AG09319 (cell line): ENCODE results near the gene ABCC8.

ENCODE experiments used
- DNase-seq: peaks from one replicate; pipeline ENCODE4 v3.0.0-alpha.2; 2010; ENCODE audit warnings: low read depth; ENCODE audit errors: extremely low read depth
- CTCF ChIP-seq: IDR thresholded peaks from 2 replicates; pipeline ENCODE4 v1.5.1; 2011; ENCODE audit warnings: low read depth, mild to moderate bottlenecking, inconsistent platforms, low read length, moderate library complexity

Gene ABCC8

GRCh38 chr11:17511571-17511970 lies 34.9 kb upstream of the ABCC8 start:
- no peak for DNase-seq
- no peak for TF ChIP-seq CTCF

GRCh38 chr11:17510507-17511206 lies 34.0 kb upstream of the ABCC8 start:
- DNase-seq = no peak
- no peak for TF ChIP-seq CTCF

GRCh38 chr11:17508791-17509190 lies 32.1 kb upstream of the ABCC8 start:
- no peak for DNase-seq
- no peak for TF ChIP-seq CTCF

GRCh38 chr11:17508306-17508705 lies 31.7 kb upstream of the ABCC8 start:
- no peak for TF ChIP-seq CTCF

GRCh38 chr11:17507773-17508172 lies 31.1 kb upstream of the ABCC8 start:
- TF ChIP-seq CTCF = no peak
- DNase-seq = no peak

More at GRCh38 chr11:17508306-17508705, 31.7 kb upstream of the ABCC8 start:
- DNase-seq = no peak

GRCh38 chr11:17506942-17507341 lies 30.3 kb upstream of the ABCC8 start:
- no peak for DNase-seq
- TF ChIP-seq CTCF = no peak

GRCh38 chr11:17506314-17506713 lies 29.7 kb upstream of the ABCC8 start:
- DNase-seq = no peak
- no peak for TF ChIP-seq CTCF
